Right lobe of liver (tissue), 4 donors: ENCODE measurements around the gene P2RY6.

Source experiments
- CTCF ChIP-seq, 4 donors: fragments of 200-600 bp in 3 of 4; fragments of 450-650 bp in 1 of 4; IDR thresholded peaks; one replicate each; pipeline versions ENCODE4 v1.5.1 to v1.8.0; 2016 to 2022; ENCODE audit warnings: antibody characterized with exemption in 4 of 4, mild to moderate bottlenecking in 2 of 4
- POLR2A ChIP-seq: fragments of 450-650 bp; IDR thresholded peaks from one replicate; pipeline ENCODE4 v1.6.1; 2017; ENCODE audit warnings: antibody characterized with exemption, mild to moderate bottlenecking
- donor health status: DM: no; HTN: no; CAD: no.
- donor health status: DM: no; HTN: no; CAD: no.
- donor health status: DM: no; HTN: yes; CAD: no.

DNA sequence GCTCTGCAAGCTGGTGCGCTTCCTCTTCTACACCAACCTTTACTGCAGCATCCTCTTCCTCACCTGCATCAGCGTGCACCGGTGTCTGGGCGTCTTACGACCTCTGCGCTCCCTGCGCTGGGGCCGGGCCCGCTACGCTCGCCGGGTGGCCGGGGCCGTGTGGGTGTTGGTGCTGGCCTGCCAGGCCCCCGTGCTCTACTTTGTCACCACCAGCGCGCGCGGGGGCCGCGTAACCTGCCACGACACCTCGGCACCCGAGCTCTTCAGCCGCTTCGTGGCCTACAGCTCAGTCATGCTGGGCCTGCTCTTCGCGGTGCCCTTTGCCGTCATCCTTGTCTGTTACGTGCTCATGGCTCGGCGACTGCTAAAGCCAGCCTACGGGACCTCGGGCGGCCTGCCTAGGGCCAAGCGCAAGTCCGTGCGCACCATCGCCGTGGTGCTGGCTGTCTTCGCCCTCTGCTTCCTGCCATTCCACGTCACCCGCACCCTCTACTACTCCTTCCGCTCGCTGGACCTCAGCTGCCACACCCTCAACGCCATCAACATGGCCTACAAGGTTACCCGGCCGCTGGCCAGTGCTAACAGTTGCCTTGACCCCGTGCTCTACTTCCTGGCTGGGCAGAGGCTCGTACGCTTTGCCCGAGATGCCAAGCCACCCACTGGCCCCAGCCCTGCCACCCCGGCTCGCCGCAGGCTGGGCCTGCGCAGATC, 37.5 kb upstream of the P2RY6 start:
- no peak for TF ChIP-seq CTCF (IDR thresholded peaks at IDR 0.05)
- no peak for TF ChIP-seq POLR2A
